GM18508 (cell line): ENCODE data around the gene ADRA2C.
"Not testable (repeated sequence)": the region's sequence is repeated elsewhere in the genome, so short reads cannot be mapped to it uniquely, and the experiment has no call there.

ENCODE experiments used
- ATAC-seq: cut with Tn5 transposase; IDR thresholded peaks from one replicate; pipeline ENCODE4 v1.9.1; 2021; ENCODE audit warnings: moderate number of reproducible peaks; ENCODE audit not compliant: insufficient read depth, unreplicated experiment

Gene ADRA2C

GRCh38 chr4:3809028-3809427 lies 42.8 kb downstream of the ADRA2C start:
- ATAC-seq, result no peak

- no peak for ATAC-seq
Observed at GRCh38 chr4:3809451-3810110, 43.4 kb downstream of the ADRA2C start.

- ATAC-seq, result no peak
Observed at GRCh38 chr4:3810111-3810680, 44.0 kb downstream of the ADRA2C start.

GRCh38 chr4:3810796-3811485 lies 44.8 kb downstream of the ADRA2C start:
- ATAC-seq, result no peak

- ATAC-seq, result no peak
Observed at GRCh38 chr4:3811621-3812020, 45.4 kb downstream of the ADRA2C start.

GRCh38 chr4:3812211-3812934 lies 46.2 kb downstream of the ADRA2C start:
- no peak for ATAC-seq

- no peak for ATAC-seq
Observed at GRCh38 chr4:3813151-3814052, 47.2 kb downstream of the ADRA2C start.

- no peak for ATAC-seq
Observed at GRCh38 chr4:3814053-3814570, 47.9 kb downstream of the ADRA2C start.

GRCh38 chr4:3814838-3815237 lies 48.7 kb downstream of the ADRA2C start:
- not testable (repeated sequence) for ATAC-seq

- ATAC-seq, result no peak
Observed at GRCh38 chr4:3816256-3816825, 50.2 kb downstream of the ADRA2C start.

GRCh38 chr4:3816983-3817960 lies 51.1 kb downstream of the ADRA2C start:
- no peak for ATAC-seq
